Vagina (tissue), 2 donors: ENCODE data around the gene CD1B.

Experiments used
- CTCF ChIP-seq, 3 experiments: fragments of 450-650 bp in 2 of 3; fragments of 200-600 bp in 1 of 3; sonication (generic) in 1 of 3; IDR thresholded peaks; one replicate each; pipeline ENCODE4 v1.5.1; 2017 to 2019; ENCODE audit warnings: antibody characterized with exemption in 3 of 3, mild to moderate bottlenecking in 2 of 3, moderate library complexity in 2 of 3
- POLR2A ChIP-seq, 2 donors: fragments of 450-650 bp; IDR thresholded peaks; one replicate each; pipeline ENCODE4 v1.6.1; 2017; ENCODE audit warnings: antibody characterized with exemption in 2 of 2, mild to moderate bottlenecking in 2 of 2, moderate library complexity in 2 of 2

GRCh38 chr1:158366783-158367182, 35.5 kb upstream of the CD1B start:
- TF ChIP-seq CTCF (IDR thresholded peaks at IDR 0.05) (no peak), POLR2A (IDR thresholded peaks at IDR 0.05) (no peak)
